ENCODE measurements around the gene SLC6A3.

DNA sequence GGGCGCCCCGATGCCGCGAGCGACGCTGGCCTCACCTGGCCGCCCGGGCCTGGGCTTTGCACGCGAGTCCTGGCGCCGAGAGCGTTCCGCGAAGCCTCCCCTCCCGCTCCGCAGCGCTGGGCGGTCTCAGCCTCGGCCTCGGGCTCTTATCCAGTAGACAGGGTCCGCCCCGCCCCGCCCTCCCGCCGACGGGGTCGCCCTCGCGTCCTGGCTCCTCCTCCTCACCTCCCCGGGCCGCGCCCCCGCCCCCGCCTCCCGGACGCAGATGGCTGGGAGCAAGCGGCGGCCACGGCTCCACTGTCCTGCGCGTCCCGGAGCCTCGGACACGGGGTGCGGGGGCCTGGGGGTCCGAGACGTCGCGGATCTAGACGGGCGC, at the start of gene SLC6A3:
- TF ChIP-seq, protein P1, sequence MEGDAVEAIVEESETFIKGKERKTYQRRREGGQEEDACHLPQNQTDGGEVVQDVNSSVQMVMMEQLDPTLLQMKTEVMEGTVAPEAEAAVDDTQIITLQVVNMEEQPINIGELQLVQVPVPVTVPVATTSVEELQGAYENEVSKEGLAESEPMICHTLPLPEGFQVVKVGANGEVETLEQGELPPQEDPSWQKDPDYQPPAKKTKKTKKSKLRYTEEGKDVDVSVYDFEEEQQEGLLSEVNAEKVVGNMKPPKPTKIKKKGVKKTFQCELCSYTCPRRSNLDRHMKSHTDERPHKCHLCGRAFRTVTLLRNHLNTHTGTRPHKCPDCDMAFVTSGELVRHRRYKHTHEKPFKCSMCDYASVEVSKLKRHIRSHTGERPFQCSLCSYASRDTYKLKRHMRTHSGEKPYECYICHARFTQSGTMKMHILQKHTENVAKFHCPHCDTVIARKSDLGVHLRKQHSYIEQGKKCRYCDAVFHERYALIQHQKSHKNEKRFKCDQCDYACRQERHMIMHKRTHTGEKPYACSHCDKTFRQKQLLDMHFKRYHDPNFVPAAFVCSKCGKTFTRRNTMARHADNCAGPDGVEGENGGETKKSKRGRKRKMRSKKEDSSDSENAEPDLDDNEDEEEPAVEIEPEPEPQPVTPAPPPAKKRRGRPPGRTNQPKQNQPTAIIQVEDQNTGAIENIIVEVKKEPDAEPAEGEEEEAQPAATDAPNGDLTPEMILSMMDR (IDR thresholded peaks at IDR 0.05): no peak
- no peak for TF ChIP-seq POLR2A (IDR thresholded peaks at IDR 0.05)
- no peak for TF ChIP-seq POLR2AphosphoS5 (IDR thresholded peaks at IDR 0.05)
- TF ChIP-seq EP300 (IDR thresholded peaks at IDR 0.05): no peak

Data from suprapubic skin (tissue), 4 donors.